ENCODE data around the gene TCEA3.

- TF ChIP-seq CTCF (IDR thresholded peaks at IDR 0.05; ENCODE audit: low read depth, low read length) (no peak), EZH2phosphoT487 (IDR thresholded peaks at IDR 0.05; ENCODE audit: low read depth) (no peak)
Measured at GRCh38 chr1:23352096-23352695, 72.4 kb downstream of the TCEA3 start.
